ENCODE data around the gene ASIP.
A peak's percentile ranks its signal among the peaks of the same experiment; 100 is the strongest.
"Not testable (repeated sequence)": the region's sequence is repeated elsewhere in the genome, so short reads cannot be mapped to it uniquely, and the experiment has no call there.

Gene ASIP

DNA sequence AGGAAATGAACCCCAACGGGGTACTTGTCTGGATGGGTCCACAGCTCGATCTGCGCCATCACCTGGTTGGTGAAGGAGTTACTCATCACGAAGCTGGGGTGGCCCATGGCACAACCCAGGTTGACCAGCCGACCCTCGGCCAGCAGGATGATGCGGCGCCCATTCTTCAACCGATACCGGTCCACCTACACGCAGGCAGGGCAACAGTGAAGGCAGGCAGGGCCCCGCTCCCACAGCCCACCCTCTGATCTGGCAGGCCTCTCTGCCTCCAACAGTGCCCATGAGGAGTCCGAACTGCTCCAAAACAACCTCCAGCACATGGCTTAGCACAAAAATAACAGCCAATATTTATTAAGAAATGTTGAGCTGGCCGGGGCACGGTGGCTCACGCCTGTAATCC is 44.2 kb downstream of the ASIP start:
- DNase-seq (ENCODE audit: low read depth) = no peak

- DNase-seq (ENCODE audit: low read depth) = not testable (repeated sequence)
These were observed 46.3 kb downstream of the ASIP start for GRCh38 chr20:34287500-34287899.

GRCh38 chr20:34290471-34290870 is 49.2 kb downstream of the ASIP start:
- DNase-seq (ENCODE audit: low read depth) = no peak

- no peak for DNase-seq (ENCODE audit: low read depth)
These were observed 51.3 kb downstream of the ASIP start for GRCh38 chr20:34292496-34292895.

- DNase-seq (ENCODE audit: low read depth) = no peak
These were observed 51.9 kb downstream of the ASIP start for GRCh38 chr20:34293119-34293518.

GRCh38 chr20:34293589-34293988 is 52.4 kb downstream of the ASIP start:
- no peak for DNase-seq (ENCODE audit: low read depth)

GRCh38 chr20:34294563-34294962 is 53.3 kb downstream of the ASIP start:
- no peak for DNase-seq (ENCODE audit: low read depth)

GRCh38 chr20:34295284-34295683 is 54.1 kb downstream of the ASIP start:
- no peak for DNase-seq (ENCODE audit: low read depth)

DNA sequence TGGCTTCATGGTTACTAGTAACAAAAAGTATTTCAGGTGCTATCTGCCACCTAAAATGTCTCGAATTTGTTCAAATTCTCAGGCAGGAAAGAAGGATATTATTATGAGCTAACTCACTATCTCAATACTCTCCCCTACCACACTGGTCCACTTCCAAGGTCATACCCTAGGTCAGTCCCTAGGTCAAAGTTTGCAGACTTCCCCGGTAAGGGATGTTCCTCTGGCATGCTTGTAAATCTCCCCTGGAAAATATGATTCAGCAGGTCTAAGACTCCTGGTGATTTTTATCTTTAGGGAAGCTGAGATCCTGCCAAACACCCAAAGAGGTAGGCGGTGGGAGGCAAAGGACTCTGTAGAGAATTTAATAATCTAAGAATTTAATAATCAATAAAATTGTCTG is 55.2 kb downstream of the ASIP start:
- no peak for DNase-seq (ENCODE audit: low read depth)

DNA sequence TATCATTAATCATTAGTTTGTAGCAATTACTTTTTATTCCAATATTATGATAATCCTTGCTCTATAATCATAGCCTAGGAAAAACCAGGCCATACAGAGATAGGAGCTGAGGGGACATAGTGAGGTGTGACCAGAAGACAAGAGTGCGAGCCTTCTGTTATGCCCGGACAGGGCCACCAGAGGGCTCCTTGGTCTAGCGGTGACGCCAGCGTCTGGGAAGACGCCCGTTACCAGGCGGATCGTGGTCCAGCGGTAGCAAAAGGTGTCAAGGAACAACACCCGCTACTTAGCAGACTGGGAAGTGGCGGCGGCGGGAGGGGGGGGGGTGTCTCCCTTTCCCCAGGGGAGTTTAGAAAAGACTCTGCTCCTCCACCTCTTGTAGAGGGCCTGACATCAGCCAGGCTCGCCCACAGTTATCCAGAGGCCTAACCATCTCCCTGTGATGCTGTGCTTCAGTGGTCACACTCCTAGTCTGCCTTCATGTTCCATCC is 57.1 kb downstream of the ASIP start:
- DNase-seq (ENCODE audit: low read depth) = not testable (repeated sequence)

DNA sequence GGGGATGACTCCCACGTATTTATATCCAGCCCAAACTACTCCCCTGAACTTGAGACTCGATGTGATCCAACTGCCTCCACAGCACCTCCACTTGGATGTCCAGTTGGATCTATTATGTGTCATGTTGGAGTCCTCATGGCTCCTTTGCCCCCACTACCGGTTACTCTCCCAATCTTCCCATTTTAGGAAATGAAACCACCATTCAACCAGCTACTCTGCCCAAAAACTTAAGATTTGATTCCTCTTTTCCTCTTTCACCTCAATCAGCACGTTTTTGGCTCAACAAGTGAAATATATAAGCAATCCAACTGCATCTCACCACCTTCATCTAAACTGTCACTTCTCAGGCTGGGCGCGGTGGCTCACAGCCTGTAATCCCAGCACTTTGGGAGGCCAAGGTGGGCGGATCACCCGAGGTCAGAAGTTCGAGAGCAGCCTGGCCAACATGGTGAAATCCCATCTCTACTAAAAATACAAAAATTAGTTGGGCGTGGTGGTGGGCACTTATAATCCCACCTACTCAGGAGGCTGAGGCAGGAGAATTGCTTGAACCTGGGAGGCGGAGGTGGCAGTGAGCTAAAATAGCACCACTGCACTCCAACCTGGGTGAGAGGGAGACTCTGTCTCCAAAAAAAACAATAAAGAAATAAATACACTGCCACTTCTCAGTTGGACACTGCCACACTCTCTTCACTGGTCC is 58.5 kb downstream of the ASIP start:
- no peak for DNase-seq (ENCODE audit: low read depth)

DNA sequence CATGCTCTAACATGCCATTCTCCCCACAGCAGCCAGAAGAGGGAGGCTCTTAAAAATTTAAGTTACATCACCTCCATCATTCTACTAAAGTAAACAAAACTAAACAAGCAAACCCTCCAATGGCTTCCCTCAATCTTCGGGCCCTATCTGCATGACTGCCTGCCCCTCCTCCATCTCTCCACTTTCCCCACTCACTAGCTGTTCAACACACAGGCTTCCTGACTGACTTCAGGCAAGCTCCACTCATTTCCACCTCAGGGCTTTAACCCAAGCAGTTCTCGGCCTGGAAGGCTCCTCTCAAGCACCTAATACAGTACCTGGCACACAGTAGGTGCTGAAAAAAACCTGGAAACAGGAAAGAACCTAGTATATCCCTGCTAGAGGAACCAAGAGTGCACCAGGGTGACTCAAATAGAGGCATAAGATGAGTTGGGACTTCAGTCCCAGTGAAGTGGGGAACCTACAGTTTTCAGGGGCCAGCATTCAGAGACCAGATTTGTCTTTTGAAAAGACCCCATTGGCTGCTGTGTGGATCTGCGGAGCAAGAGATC is 59.1 kb downstream of the ASIP start:
- DNase-seq (ENCODE audit: low read depth) = no peak

DNA sequence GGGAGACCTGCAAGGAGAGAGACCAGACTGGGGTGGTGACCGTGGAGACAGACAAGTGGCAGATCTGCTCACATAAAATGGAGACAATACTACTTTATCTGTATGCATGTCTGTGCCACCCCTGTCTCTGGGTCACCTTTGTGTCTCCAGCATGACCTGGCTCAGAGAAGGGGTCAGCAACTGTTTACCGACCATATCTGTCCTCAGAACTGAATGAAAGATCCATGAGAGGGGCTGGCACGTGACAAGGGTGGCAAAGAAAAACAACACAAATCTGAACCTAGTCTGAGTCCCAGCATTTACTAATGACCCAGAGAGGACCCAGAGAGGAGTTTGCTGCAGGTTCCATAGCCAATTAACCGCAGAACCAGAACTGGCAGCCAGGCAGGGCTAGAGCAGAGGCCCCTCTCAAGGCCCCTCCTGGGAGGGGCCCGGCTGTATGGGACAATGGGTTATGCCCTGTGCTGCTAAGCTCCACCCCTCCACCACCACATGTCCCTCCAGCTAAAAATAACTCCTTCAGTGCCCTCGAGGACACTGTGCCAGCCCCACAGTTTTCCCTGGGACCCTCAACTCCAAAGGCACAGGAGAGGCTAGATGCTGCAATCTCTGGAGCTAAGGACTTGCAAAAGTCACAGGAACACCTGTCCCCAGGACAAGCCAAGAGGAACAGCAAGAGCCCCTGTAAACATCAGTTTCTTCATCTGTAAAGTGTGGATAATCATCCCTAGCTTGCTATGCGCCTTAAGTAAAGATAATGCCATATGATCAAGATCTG is 59.8 kb downstream of the ASIP start:
- no peak for DNase-seq (ENCODE audit: low read depth)

GRCh38 chr20:34301587-34302311 is 60.5 kb downstream of the ASIP start:
- DNase-seq (ENCODE audit: low read depth) = no peak

DNA sequence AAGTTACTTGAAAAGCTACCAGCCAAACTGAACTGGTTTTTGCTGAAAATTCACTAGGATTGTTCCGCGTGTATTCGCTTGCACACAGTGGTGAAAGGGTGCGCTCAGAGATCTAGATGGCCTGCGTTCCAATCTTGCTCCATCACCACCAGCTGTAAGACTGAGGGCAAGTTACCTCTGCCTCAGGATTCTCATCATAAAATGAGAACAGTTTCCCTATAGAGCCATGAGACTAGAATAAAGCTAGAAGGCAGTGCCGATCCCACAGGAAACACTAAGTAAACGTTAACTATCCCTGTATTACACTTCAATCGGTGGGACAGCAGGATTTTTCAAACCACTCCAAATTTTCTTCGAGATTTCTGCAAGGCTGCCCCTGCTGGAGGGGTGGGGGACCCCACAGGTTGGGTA is 61.1 kb downstream of the ASIP start:
- DNase-seq (ENCODE audit: low read depth) = no peak

DNA sequence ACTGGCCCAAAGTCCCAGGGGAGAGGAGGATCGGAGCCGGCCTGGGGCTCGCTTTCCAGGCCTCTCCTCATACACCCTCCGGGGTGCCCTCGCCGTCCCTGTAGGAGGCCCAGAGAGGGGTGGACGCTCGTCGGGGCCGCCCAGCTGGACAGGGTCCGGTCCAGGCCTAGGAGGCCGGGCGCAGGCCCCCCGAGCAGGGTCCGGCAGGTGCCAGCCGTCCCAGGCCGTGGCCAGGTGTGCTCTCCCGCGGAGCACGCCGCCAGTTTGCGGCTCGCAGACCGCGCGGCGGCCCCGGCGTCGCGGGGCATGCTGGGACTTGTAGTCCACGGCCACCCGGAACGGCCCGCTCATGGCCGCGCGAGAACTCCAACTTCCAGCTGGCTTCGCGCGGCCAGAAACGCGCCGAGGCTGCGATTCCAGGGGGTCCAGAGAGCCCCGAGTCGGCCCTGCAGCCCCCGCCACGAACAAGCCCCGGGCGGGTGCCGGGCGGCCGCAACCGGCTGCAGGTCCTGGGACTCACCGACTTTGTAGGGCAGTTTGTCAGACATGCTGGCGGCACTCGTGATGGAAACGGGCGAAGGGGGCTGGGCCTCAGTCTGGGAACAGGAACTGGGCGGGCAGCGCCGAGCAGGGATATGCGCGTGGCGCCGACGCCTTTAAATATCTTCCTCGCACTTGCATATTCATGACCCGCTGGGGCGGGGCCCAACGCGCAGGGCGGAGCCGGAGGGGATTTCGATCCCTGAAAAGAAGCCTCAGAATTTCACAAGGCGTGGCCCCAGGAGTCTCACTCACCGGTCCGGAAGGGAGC is 61.7 kb downstream of the ASIP start, which contains the start of gene AHCY:
Gene AHCY (minus strand): TSS at position 633 of the 811 bp plus-strand sequence. CDS start 85 bp downstream, at position 548.
- peak; percentile 82 for DNase-seq (ENCODE audit: low read depth)

- no peak for DNase-seq (ENCODE audit: low read depth)
These were observed 64.4 kb downstream of the ASIP start for GRCh38 chr20:34305333-34306230.

DNA sequence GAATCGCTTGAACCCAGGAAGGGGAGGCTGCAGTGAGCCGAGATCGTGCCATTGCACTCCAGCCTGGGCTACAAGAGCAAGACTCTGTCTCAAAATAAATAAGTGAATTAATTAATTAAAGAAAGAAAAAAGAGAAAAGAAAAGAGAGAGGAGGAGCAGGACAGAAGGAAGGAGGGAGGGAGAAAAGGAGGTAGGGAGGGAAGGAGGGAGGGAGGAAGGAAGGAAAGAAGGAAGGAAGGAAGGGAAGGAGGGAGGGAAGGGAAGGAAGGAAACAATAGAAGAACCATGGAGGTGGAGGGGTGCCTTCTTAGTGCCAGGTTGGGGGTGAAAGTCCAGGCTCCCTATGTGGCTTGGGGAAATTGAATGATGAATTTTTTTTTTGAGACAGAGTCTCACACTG is 68.5 kb downstream of the ASIP start:
- DNase-seq (ENCODE audit: low read depth) = no peak

GRCh38 chr20:34310481-34311117 is 69.4 kb downstream of the ASIP start:
- no peak for DNase-seq (ENCODE audit: low read depth)
